ENCODE data around the gene SULF2. TPM values are rescaled to one million over a fixed set of nuclear protein-coding genes. Genes with fewer than 3 reads are reported as not detected.
A peak's percentile ranks its signal among the peaks of the same experiment; 100 is the strongest.

The SULF2 gene
- total RNA-seq, 1 experiment from 2014 or later, result 66.1 TPM

GRCh38 chr20:47627540-47627939, 157.7 kb downstream of the SULF2 start:
- H3K27me3 ChIP-seq (replicated peaks; ENCODE audit: control insufficient read depth, insufficient read depth, low read length), result no peaks in the 10 kb centered on the region
- Mint-ChIP-seq H3K4me3 (ENCODE audit: unreplicated experiment) (no peak overlapping the region), H3K4me1 (ENCODE audit: low read depth, unreplicated experiment) (peaks cover 4% of the 10 kb centered on the region), H3K27ac (ENCODE audit: unreplicated experiment) (no peak overlapping the region), H3K27me3 (ENCODE audit: insufficient read depth, unreplicated experiment) (no peaks in the 10 kb centered on the region), H3K36me3 (ENCODE audit: insufficient read depth, unreplicated experiment) (peaks cover 85% of the 10 kb centered on the region), H3K9me3 (ENCODE audit: unreplicated experiment) (no peaks in the 10 kb centered on the region)
- no TSS peak for BruUV-seq (replicated peaks)
- POLR2A ChIA-PET, result interaction anchor here (0.6 kb wide), 1 partner anchor 271 kb away, joined by 6 read pairs; the partner anchor contains the start of gene ZMYND8
- no peak for DNase-seq
- H3K9me3 ChIP-seq, result no peaks in the 10 kb centered on the region
- H3K4me3 ChIP-seq (ENCODE audit: low read depth, low read length), result no peak overlapping the region
- 0 out of 2 replicates have a peak, but pooled peaks cover 6% of the 10 kb centered on the region for H3K4me1 ChIP-seq
- TF ChIP-seq CTCF (IDR thresholded peaks at IDR 0.05; ENCODE audit: insufficient read depth in 1 of 2, low read depth in 1 of 2, low read length in 1 of 2, severe bottlenecking in 1 of 2, unreplicated experiment in 1 of 2), result no peak
- CTCF ChIA-PET, result interaction anchor here (1.2 kb wide), 1 partner anchor 243 kb away, joined by 6 read pairs; no protein-coding TSS in a partner anchor
- intact Hi-C loops (cut with micrococcal nuclease; ENCODE audit: unreplicated experiment), result no loop called here
- no peaks in the 10 kb centered on the region for H3K36me3 ChIP-seq (ENCODE audit: control insufficient read depth, insufficient read depth, low read length)

GRCh38 chr20:47623206-47623605, 162.1 kb downstream of the SULF2 start:
- CTCF ChIA-PET, result interaction anchor here (0.6 to 1.2 kb wide), 4 partner anchors 84 to 264 kb away, joined by 3 to 5 read pairs (median 4); no protein-coding TSS in a partner anchor
- BruUV-seq (replicated peaks), result TSS peak; percentile 26

GRCh38 chr20:47622118-47622665, 163.1 kb downstream of the SULF2 start:
- Mint-ChIP-seq H3K4me1 (ENCODE audit: low read depth, unreplicated experiment) (peaks cover 16% of the 10 kb centered on the region), H3K9me3 (ENCODE audit: unreplicated experiment) (no peaks in the 10 kb centered on the region), H3K4me3 (ENCODE audit: unreplicated experiment) (no peak overlapping the region), H3K36me3 (ENCODE audit: insufficient read depth, unreplicated experiment) (peaks cover 56% of the 10 kb centered on the region), H3K27ac (ENCODE audit: unreplicated experiment) (no peak overlapping the region), H3K27me3 (ENCODE audit: insufficient read depth, unreplicated experiment) (no peaks in the 10 kb centered on the region)
- Histone ChIP-seq H3K9me3 (no peaks in the 10 kb centered on the region), H3K4me3 (ENCODE audit: low read depth, low read length) (no peak overlapping the region), H3K4me1 (0 out of 2 replicates have a peak, but pooled peaks cover 6% of the 10 kb centered on the region), H3K36me3 (ENCODE audit: control insufficient read depth, insufficient read depth, low read length) (no peaks in the 10 kb centered on the region), H3K27me3 (replicated peaks; ENCODE audit: control insufficient read depth, insufficient read depth, low read length) (no peaks in the 10 kb centered on the region)
- BruUV-seq (replicated peaks), result no TSS peak
- TF ChIP-seq CTCF (IDR thresholded peaks at IDR 0.05; ENCODE audit: insufficient read depth in 1 of 2, low read depth in 1 of 2, low read length in 1 of 2, severe bottlenecking in 1 of 2, unreplicated experiment in 1 of 2), result no peak
- ChIA-PET POLR2A (no interaction called here), CTCF (interaction anchor here (0.7 kb wide), 1 partner anchor 268 kb away, joined by 5 read pairs; no protein-coding TSS in a partner anchor)
- intact Hi-C loops (cut with micrococcal nuclease; ENCODE audit: unreplicated experiment), result loop anchor here (5.0 kb wide), 2 partner anchors 120 to 425 kb away; partner anchors contain the start of gene NCOA3
- no peak for DNase-seq

More at GRCh38 chr20:47623206-47623605, 162.1 kb downstream of the SULF2 start:
- Histone ChIP-seq H3K4me1 (0 out of 2 replicates have a peak, but pooled peaks cover 6% of the 10 kb centered on the region), H3K9me3 (no peaks in the 10 kb centered on the region), H3K36me3 (ENCODE audit: control insufficient read depth, insufficient read depth, low read length) (no peaks in the 10 kb centered on the region), H3K4me3 (ENCODE audit: low read depth, low read length) (no peak overlapping the region), H3K27me3 (replicated peaks; ENCODE audit: control insufficient read depth, insufficient read depth, low read length) (no peaks in the 10 kb centered on the region)
- Mint-ChIP-seq H3K9me3 (ENCODE audit: unreplicated experiment) (no peaks in the 10 kb centered on the region), H3K4me3 (ENCODE audit: unreplicated experiment) (no peak overlapping the region), H3K27me3 (ENCODE audit: insufficient read depth, unreplicated experiment) (no peaks in the 10 kb centered on the region), H3K36me3 (ENCODE audit: insufficient read depth, unreplicated experiment) (peaks cover 55% of the 10 kb centered on the region), H3K27ac (ENCODE audit: unreplicated experiment) (no peak overlapping the region), H3K4me1 (ENCODE audit: low read depth, unreplicated experiment) (peaks cover 16% of the 10 kb centered on the region)
- intact Hi-C loops (cut with micrococcal nuclease; ENCODE audit: unreplicated experiment), result loop anchor here (5.0 kb wide), 2 partner anchors 121 to 426 kb away; partner anchors contain the start of gene NCOA3
- no peak for TF ChIP-seq CTCF (IDR thresholded peaks at IDR 0.05; ENCODE audit: insufficient read depth in 1 of 2, low read depth in 1 of 2, low read length in 1 of 2, severe bottlenecking in 1 of 2, unreplicated experiment in 1 of 2)
- POLR2A ChIA-PET, result no interaction called here
- no peak for DNase-seq

Measured in Caco-2 (cell line).